Spleen (tissue), 7 donors: ENCODE results near the gene KIF12.

Source experiments
- POLR2A ChIP-seq, 3 donors: fragments of 450-650 bp; IDR thresholded peaks; one replicate each; pipeline ENCODE4 v1.5.1; 2017; ENCODE audit warnings: antibody characterized with exemption in 3 of 3, mild to moderate bottlenecking in 1 of 3
- POLR2AphosphoS5 ChIP-seq, 3 donors: sonication (generic); formaldehyde crosslinking; IDR thresholded peaks; one replicate each; pipeline ENCODE4 v1.5.1; 2017; ENCODE audit warnings: antibody characterized with exemption in 3 of 3
- TF ChIP-seq, protein P1 (sequence below), 11 experiments: fragments of 200-600 bp in 7 of 11; fragments of 450-650 bp in 4 of 11; sonication (generic) in 4 of 11; IDR thresholded peaks in 8 of 11; conservative IDR thresholded peaks in 3 of 11; 1 replicate in 7 of 11; 2 replicates in 4 of 11; pipeline versions ENCODE4 v1.4.0 to v1.8.0; 2016 to 2021; ENCODE audit warnings: antibody characterized with exemption in 11 of 11, inconsistent platforms in 4 of 11, mild to moderate bottlenecking in 1 of 11
- donor health status: DM: no; HTN: no; CAD: no; lungs with moderate emphysema.
- donor health status: DM: no; HTN: no; CAD: no.
- donor health status: DM: no; HTN: no; CAD: no.

- TF ChIP-seq, protein P1, sequence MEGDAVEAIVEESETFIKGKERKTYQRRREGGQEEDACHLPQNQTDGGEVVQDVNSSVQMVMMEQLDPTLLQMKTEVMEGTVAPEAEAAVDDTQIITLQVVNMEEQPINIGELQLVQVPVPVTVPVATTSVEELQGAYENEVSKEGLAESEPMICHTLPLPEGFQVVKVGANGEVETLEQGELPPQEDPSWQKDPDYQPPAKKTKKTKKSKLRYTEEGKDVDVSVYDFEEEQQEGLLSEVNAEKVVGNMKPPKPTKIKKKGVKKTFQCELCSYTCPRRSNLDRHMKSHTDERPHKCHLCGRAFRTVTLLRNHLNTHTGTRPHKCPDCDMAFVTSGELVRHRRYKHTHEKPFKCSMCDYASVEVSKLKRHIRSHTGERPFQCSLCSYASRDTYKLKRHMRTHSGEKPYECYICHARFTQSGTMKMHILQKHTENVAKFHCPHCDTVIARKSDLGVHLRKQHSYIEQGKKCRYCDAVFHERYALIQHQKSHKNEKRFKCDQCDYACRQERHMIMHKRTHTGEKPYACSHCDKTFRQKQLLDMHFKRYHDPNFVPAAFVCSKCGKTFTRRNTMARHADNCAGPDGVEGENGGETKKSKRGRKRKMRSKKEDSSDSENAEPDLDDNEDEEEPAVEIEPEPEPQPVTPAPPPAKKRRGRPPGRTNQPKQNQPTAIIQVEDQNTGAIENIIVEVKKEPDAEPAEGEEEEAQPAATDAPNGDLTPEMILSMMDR (IDR thresholded peaks at IDR 0.05 in 8 of 11, conservative IDR thresholded peaks at IDR 0.05 in 3 of 11) = no peak
- no peak for TF ChIP-seq POLR2A (IDR thresholded peaks at IDR 0.05)
- TF ChIP-seq POLR2AphosphoS5 (IDR thresholded peaks at IDR 0.05) = no peak
Measured at GRCh38 chr9:114116126-114116747, 17.1 kb upstream of the KIF12 start.
